Peyer's patch (tissue), 4 donors: Measurements from ENCODE around the gene ATOX1.

ENCODE experiments used
- POLR2A ChIP-seq, 2 donors: fragments of 450-650 bp; IDR thresholded peaks; one replicate each; pipeline ENCODE4 v1.5.1; 2017; ENCODE audit warnings: antibody characterized with exemption in 2 of 2, mild to moderate bottlenecking in 2 of 2, moderate library complexity in 2 of 2
- TF ChIP-seq, protein P1 (sequence below), 6 experiments: fragments of 450-650 bp in 4 of 6; fragments of 200-600 bp in 2 of 6; sonication (generic) in 1 of 6; IDR thresholded peaks; one replicate each; pipeline ENCODE4 v1.5.1; 2017 to 2019; ENCODE audit warnings: antibody characterized with exemption in 6 of 6, mild to moderate bottlenecking in 3 of 6, moderate library complexity in 1 of 6

DNA sequence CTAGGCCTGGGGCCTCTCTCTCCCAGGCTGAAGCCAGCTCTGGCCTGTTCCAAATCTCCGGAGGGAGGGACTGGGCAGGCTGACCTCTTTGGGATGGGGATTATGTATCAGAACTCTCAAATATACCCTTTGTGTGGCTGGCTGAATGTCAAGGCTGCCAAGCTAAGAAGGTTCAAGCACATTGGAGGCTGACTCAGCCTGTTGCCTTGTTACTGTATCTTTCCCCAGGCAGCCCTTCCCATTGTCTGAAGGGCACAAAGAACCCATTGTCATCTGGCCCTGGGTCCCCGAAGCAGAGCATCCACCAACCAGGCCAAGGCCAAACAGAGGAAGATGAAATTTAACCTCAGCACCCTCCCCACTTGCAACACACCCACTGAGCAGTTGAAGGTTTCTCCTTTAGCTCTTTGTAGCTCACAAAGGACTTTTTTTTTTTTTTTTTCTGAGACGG lies 64.4 kb downstream of the ATOX1 start:
- TF ChIP-seq, protein P1, sequence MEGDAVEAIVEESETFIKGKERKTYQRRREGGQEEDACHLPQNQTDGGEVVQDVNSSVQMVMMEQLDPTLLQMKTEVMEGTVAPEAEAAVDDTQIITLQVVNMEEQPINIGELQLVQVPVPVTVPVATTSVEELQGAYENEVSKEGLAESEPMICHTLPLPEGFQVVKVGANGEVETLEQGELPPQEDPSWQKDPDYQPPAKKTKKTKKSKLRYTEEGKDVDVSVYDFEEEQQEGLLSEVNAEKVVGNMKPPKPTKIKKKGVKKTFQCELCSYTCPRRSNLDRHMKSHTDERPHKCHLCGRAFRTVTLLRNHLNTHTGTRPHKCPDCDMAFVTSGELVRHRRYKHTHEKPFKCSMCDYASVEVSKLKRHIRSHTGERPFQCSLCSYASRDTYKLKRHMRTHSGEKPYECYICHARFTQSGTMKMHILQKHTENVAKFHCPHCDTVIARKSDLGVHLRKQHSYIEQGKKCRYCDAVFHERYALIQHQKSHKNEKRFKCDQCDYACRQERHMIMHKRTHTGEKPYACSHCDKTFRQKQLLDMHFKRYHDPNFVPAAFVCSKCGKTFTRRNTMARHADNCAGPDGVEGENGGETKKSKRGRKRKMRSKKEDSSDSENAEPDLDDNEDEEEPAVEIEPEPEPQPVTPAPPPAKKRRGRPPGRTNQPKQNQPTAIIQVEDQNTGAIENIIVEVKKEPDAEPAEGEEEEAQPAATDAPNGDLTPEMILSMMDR (IDR thresholded peaks at IDR 0.05), result no peak
- TF ChIP-seq POLR2A (IDR thresholded peaks at IDR 0.05), result no peak
